Measurements from ENCODE around the gene ANGPT4. TPM values are rescaled to one million over a fixed set of nuclear protein-coding genes. Genes with fewer than 3 reads are reported as not detected.

ANGPT4 gene
- total and polyA plus RNA-seq, 10 of the 15 experiments (the other 5 are each of a cell fraction or from before 2014, with no cell fraction given), result 0.01 to 0.16 TPM; not detected in 8

- H3K36me3 ChIP-seq (ENCODE audit: control insufficient read depth in 2 of 2, insufficient read depth in 2 of 2, low read length in 1 of 2), result no peaks in the 10 kb centered on the region
- SMC1A ChIA-PET (ENCODE audit: uncharacterized antibody, unreplicated experiment), result no interaction called here
- no peaks in the 10 kb centered on the region; a peak in 2 of 4 replicates for H3K27me3 ChIP-seq (replicated peaks in 1 of 2; ENCODE audit: control insufficient read depth in 2 of 2, insufficient read depth in 2 of 2, low read length in 1 of 2)
- no peak for ATAC-seq
- H3K9me3 ChIP-seq (replicated peaks; ENCODE audit: control insufficient read depth, insufficient read depth, low read length), result no peaks in the 10 kb centered on the region
- no peak for DNase-seq (ENCODE audit: low read depth, low spot score)
- FAIRE-seq, result no peak
- no peak overlapping the region for H2AFZ ChIP-seq (ENCODE audit: control insufficient read depth, low read depth, low read length)
- TF ChIP-seq HSF1 (IDR thresholded peaks at IDR 0.05; ENCODE audit: low read depth, low read length), result no peak
- no peak for TF ChIP-seq POLR2AphosphoS2 (IDR thresholded peaks at IDR 0.05; ENCODE audit: low read depth, low read length)
- no peak for TF ChIP-seq ELK1 (IDR thresholded peaks at IDR 0.05; ENCODE audit: low read depth, low read length)
- no peak overlapping the region for H3K4me3 ChIP-seq
- POLR2A ChIA-PET, result no interaction called here
- intact Hi-C loops (cut with micrococcal nuclease; ENCODE audit: unreplicated experiment) (no loop called here), in situ Hi-C loops (cut with MboI) (no loop called here)
- CTCF ChIA-PET, result interaction anchor here (0.6 kb wide), 1 partner anchor 145 kb away, joined by 3 read pairs; no protein-coding TSS in a partner anchor
- no TSS peak for BruUV-seq (replicated peaks)
- no peak overlapping the region for H3K9ac ChIP-seq (ENCODE audit: control insufficient read depth, insufficient read depth, low read length)
- no peak overlapping the region for H3K4me2 ChIP-seq (ENCODE audit: control insufficient read depth, insufficient read depth)
- no peak overlapping the region for H3K27ac ChIP-seq (ENCODE audit: control insufficient read depth, insufficient read depth)
- H3K79me2 ChIP-seq (ENCODE audit: control insufficient read depth, insufficient read depth, low read length), result no peaks in the 10 kb centered on the region
- WGBS (ENCODE audit: insufficient coverage, insufficient replicate concordance, low lambda C conversion rate, missing lambda C conversion rate), result 39% methylated on average over 8 of the region's 8 CpGs
- H4K20me1 ChIP-seq (ENCODE audit: control insufficient read depth, insufficient read depth), result no peaks in the 10 kb centered on the region
- no peaks in the 10 kb centered on the region for H3K4me1 ChIP-seq (ENCODE audit: control insufficient read depth, insufficient read depth, low read length)
- RAD21 ChIA-PET (ENCODE audit: unreplicated experiment), result no interaction called here
Measured at GRCh38 chr20:962683-963082, 46.5 kb upstream of the ANGPT4 start.

GRCh38 chr20:962223-962622 is 46.1 kb upstream of the ANGPT4 start:
- H3K79me2 ChIP-seq (ENCODE audit: control insufficient read depth, insufficient read depth, low read length), result no peaks in the 10 kb centered on the region
- RAD21 ChIA-PET (ENCODE audit: unreplicated experiment), result no interaction called here
- TF ChIP-seq E4F1 (IDR thresholded peaks at IDR 0.05; ENCODE audit: borderline replicate concordance, partially characterized antibody), result no peak
- TF ChIP-seq SMAD5 (IDR thresholded peaks at IDR 0.05; ENCODE audit: low read depth), result no peak
- no peak for TF ChIP-seq TARDBP (IDR thresholded peaks at IDR 0.05; ENCODE audit: borderline replicate concordance)
- no peak for TF ChIP-seq POLR2AphosphoS5 (IDR thresholded peaks at IDR 0.05; ENCODE audit: low read length)
- TF ChIP-seq NFXL1 (IDR thresholded peaks at IDR 0.05; ENCODE audit: borderline replicate concordance), result no peak
- no peak for TF ChIP-seq KLF5 (IDR thresholded peaks at IDR 0.05; ENCODE audit: partially characterized antibody)
- TF ChIP-seq STAT1 (conservative IDR thresholded peaks at IDR 0.05), result no peak
- TF ChIP-seq CTCF (IDR thresholded peaks at IDR 0.05 in 2 of 3, conservative IDR thresholded peaks at IDR 0.05 in 1 of 3; ENCODE audit: control insufficient read depth in 2 of 3, extremely low read depth in 1 of 3, insufficient read depth in 1 of 3, low read depth in 3 of 3, low read length in 3 of 3), result no peak

More at GRCh38 chr20:962223-962622, 46.1 kb upstream of the ANGPT4 start:
- no peaks in the 10 kb centered on the region for H4K20me1 ChIP-seq (ENCODE audit: control insufficient read depth, insufficient read depth)
- no peaks in the 10 kb centered on the region; a peak in 2 of 4 replicates for H3K27me3 ChIP-seq (replicated peaks in 1 of 2; ENCODE audit: control insufficient read depth in 2 of 2, insufficient read depth in 2 of 2, low read length in 1 of 2)
- ATAC-seq, result no peak
- no peak for FAIRE-seq
- no peaks in the 10 kb centered on the region for H3K4me1 ChIP-seq (ENCODE audit: control insufficient read depth, insufficient read depth, low read length)
- DNase-seq (ENCODE audit: low read depth, low spot score), result no peak
- ChIA-PET CTCF (interaction anchor here (0.6 kb wide), 1 partner anchor 144 kb away, joined by 3 read pairs; no protein-coding TSS in a partner anchor), SMC1A (ENCODE audit: uncharacterized antibody, unreplicated experiment) (no interaction called here), POLR2A (no interaction called here)
- in situ Hi-C loops (cut with MboI) (no loop called here), intact Hi-C loops (cut with micrococcal nuclease; ENCODE audit: unreplicated experiment) (no loop called here)
- 42% methylated on average over 3 of the region's 3 CpGs for WGBS (ENCODE audit: insufficient coverage, insufficient replicate concordance, low lambda C conversion rate, missing lambda C conversion rate)
- BruUV-seq (replicated peaks), result no TSS peak
- no peak overlapping the region for H3K9ac ChIP-seq (ENCODE audit: control insufficient read depth, insufficient read depth, low read length)
- H3K4me3 ChIP-seq, result no peak overlapping the region
- no peaks in the 10 kb centered on the region for H3K9me3 ChIP-seq (replicated peaks; ENCODE audit: control insufficient read depth, insufficient read depth, low read length)
- H2AFZ ChIP-seq (ENCODE audit: control insufficient read depth, low read depth, low read length), result no peak overlapping the region
- H3K4me2 ChIP-seq (ENCODE audit: control insufficient read depth, insufficient read depth), result no peak overlapping the region
- H3K27ac ChIP-seq (ENCODE audit: control insufficient read depth, insufficient read depth), result no peak overlapping the region
- H3K36me3 ChIP-seq (ENCODE audit: control insufficient read depth in 2 of 2, insufficient read depth in 2 of 2, low read length in 1 of 2), result no peaks in the 10 kb centered on the region
